Right renal pelvis (tissue), 4 donors: Measurements from ENCODE around the gene ATP11A. TPM values are rescaled to one million over a fixed set of nuclear protein-coding genes. Genes with fewer than 3 reads are reported as not detected.

Experiments
- DNase-seq, 4 donors: peaks; one replicate each; pipeline ENCODE4 v3.0.0-alpha.2; 2013; ENCODE audit warnings: low read depth in 4 of 4, low spot score in 3 of 4, missing footprints in 1 of 4
- polyA plus RNA-seq, 4 donors: library from polyadenylated mRNA; unstranded; fragments of 120-200 nt; gene quantifications; one replicate each; pipeline ENCODE4 v1.2.1, GENCODE V29; 2013; ENCODE audit not compliant: insufficient read length in 4 of 4

Gene ATP11A
- polyA plus RNA-seq, result 10 to 100 TPM; 47.2 to 53.3 (median 48.0) TPM

- DNase-seq, result peak; percentile 78 to 83 (median 80)
Measured at GRCh38 chr13:112689303-112690245, at the start of gene ATP11A. Gene ATP11A (plus strand): TSS chr13:112690038. CDS start chr13:112690417, 379 bp downstream.

GRCh38 chr13:112641456-112642089 is 48.3 kb upstream of the ATP11A start:
- no peak for DNase-seq

- DNase-seq, result no peak
Measured at GRCh38 chr13:112642090-112642460, 47.8 kb upstream of the ATP11A start.

GRCh38 chr13:112643759-112644459 is 45.9 kb upstream of the ATP11A start:
- no peak for DNase-seq

- DNase-seq, result no peak
Measured at GRCh38 chr13:112645327-112645914, 44.4 kb upstream of the ATP11A start.

GRCh38 chr13:112647256-112647655 is 42.6 kb upstream of the ATP11A start:
- no peak for DNase-seq

- no peak for DNase-seq
Measured at GRCh38 chr13:112648101-112648500, 41.7 kb upstream of the ATP11A start.

- DNase-seq, result no peak
Measured at GRCh38 chr13:112648966-112649690, 40.7 kb upstream of the ATP11A start.

- no peak for DNase-seq
Measured at GRCh38 chr13:112651311-112651710, 38.5 kb upstream of the ATP11A start.

GRCh38 chr13:112651750-112652511 is 37.9 kb upstream of the ATP11A start:
- DNase-seq, result no peak

- no peak for DNase-seq
Measured at GRCh38 chr13:112652512-112653070, 37.2 kb upstream of the ATP11A start.

GRCh38 chr13:112653071-112653470 is 36.8 kb upstream of the ATP11A start:
- no peak for DNase-seq

- DNase-seq, result no peak
Measured at GRCh38 chr13:112655913-112656312, 33.9 kb upstream of the ATP11A start.

- peak; percentile 37 to 65 (median 56) for DNase-seq
Measured at GRCh38 chr13:112657850-112658445, 31.9 kb upstream of the ATP11A start.

- DNase-seq, result no peak
Measured at GRCh38 chr13:112658808-112659207, 31.0 kb upstream of the ATP11A start.

GRCh38 chr13:112661291-112661690 is 28.5 kb upstream of the ATP11A start:
- DNase-seq, result no peak

- DNase-seq, result no peak
Measured at GRCh38 chr13:112664501-112665203, 25.2 kb upstream of the ATP11A start.

GRCh38 chr13:112668924-112669323 is 20.9 kb upstream of the ATP11A start:
- no peak for DNase-seq
